NCI-H446 treated with DMSO at 0.1 percent for 48 hours (cell line): ENCODE measurements around the gene CCT5.

Experiments used
- DNase-seq: peaks from one replicate; lab custom pipeline; 2025; lab: John Stamatoyannopoulos, UW

Gene CCT5

DNA sequence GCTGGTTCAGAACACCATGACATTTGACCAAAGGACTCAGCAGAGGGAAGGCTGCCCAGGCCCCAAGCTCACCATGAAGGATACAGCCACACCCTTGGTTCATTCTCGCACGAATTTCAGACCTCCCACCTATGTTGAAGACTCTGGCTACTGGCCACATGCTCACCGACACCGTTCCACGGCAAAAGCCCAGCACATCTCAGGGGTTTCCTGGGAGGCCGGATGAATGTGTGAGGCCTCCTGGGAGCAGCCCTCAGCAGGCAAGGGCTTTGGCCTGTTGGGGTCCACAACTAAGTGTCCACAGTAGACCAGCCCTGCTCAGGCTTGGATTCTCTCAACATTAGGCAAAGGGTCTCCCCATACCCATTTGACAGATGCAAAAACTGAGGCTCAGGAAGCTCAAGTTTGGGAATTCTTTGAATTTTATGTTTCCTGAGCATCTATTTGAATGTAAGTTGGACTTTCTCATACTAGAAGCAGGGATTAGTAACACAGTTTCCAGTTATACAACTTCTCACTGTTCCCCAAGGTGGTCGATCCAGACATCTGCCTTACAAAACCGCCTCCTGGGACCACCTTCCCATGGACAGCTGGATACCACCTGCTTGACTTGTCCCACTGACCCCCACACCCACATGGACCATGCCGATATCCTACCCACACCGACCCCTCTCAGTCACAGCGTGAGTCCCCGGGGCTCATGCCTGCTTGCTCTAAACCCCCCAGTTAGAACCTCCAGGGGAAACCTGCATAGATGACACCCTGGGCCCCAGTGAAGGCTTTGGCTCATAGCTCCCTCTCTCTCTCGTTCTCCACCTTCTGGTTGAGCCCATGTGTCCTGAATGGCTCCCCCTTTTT lies 27.9 kb downstream of the CCT5 start:
- DNase-seq = no peak

DNA sequence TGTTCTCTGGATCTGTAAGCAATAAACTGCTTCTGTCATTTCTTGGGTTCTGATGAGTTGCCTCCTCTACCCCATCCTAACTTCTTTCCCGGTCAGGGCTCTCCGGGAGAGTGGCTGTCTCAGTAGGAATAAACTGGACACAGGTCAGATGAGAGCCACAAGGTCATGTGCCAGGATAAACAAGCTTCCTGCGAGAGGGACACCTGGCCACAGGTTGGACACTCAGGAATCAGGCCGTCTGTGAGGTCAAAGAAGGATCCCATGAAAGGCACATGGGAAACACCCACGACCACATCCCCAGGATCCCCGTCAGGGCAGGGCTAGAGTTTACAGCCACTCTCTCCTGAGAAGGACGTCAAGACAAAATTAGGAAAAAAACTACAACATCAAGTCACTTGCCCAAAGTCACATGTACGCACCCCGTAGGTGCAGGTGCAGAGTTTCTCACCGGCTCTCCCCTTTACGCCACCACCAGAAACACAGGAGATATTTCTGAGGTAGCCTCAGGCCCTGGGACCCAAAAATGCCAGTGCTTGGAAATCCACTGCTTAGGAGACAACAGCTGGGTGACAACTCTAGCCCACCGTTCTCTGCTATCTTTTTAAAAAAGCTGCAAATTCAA lies 28.7 kb downstream of the CCT5 start:
- DNase-seq = no peak

DNA sequence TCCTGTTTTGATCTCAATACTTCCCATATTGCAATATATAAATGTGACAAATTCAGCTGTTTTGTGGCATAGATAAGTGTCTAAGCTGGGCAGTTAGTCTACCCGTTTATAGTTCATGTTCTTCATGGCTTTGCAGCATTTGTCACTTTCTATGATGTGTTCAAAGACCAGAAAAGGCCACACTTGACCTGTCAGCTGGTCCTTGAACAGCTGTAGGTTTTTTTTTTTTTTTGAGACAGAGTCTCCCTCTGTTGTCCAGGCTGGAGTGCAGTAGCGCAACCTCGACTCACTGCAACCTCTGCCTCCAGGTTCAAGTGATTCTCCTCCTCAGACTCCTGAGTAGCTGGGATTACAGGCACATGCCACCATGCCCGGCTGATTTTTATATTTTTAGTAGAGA lies 29.2 kb downstream of the CCT5 start:
- DNase-seq = no peak

DNA sequence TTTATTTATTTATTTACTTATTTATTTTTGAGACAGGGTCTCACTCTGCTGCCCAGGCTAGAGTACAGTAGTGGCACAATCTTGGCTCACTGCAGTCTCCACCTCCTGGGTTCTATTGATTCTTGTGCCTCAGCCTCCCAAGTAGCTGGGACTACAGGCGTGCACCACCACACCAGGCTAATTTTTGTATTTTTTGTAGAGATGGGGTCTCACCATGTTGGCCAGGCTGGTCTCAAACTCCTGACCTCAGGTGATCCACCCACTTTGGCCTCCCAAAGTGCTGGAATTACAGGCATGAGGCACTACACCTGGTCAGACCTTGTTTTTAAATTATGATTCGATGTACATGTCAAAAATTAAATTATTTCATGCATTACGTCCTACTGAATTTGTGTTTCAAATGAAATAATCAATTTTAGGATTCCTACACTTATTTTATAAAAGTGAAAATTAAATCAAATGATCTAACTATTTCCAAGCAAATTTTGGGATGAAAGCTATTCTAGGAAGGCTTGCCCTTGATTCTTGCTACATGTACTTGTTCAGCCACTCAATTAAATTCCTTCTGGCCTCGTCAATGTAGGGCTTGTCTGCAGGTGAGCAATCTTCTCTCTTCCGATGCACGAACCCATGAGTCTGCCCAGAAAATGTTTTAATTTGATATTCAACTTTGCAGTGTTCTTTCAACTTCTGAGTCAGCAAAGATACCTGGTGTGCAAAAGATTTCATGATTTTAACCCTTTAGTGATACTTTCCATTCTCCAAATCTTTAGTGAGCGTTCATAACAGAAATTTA lies 30.0 kb downstream of the CCT5 start:
- DNase-seq = no peak

DNA sequence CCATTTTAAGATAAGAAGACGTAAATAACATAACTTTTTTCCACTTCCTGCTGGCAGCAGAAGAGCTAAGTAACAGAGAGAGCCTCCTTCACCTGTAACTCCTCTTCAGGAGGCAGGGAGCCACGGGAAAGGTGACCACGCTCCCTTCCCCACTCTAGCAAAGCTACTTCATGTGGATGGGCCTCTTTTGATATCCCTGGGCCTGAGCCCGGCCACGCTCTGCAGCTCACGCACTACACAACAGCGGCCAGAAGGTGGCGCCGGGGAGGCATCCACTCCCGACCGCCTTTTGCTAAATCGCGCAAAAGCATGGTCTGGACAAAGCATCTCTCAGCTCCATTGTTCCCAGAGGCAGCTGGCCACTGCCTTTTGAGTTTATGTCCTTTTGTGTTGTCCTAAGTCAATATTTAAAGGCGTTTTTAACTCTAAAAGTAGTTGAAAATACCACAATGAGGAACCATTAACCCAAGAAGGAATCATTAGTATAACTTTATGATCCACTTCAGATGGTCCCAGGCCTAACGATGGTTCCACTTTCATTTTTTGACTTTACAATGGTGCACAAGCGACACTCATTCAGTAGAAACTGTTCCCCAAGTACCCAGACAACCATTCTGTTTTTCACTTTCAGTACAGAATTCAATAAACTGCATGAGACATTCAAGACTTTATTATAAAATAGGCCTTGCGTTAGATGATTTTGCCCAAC lies 34.0 kb downstream of the CCT5 start:
- peak; percentile 61 for DNase-seq

DNA sequence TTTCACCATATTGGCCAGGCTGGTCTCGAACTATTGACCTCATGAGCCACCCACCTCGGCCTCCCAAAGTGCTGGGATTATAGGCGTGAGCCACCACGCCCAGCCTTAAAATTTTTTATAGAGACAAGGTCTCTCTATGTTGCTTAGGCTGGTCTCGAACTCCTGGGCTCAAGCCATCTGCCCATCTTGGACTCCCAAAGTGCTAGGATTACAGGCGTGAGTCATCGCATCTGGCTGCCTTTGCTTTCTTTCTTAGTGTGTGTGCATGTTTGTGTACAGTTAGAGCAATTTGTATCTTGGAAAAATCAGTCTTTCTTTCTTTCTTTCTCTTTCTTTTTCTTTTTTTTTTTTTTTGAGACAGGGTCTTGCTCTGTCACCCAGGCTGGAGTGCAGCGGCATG lies 35.3 kb downstream of the CCT5 start:
- peak; percentile 69 for DNase-seq

DNA sequence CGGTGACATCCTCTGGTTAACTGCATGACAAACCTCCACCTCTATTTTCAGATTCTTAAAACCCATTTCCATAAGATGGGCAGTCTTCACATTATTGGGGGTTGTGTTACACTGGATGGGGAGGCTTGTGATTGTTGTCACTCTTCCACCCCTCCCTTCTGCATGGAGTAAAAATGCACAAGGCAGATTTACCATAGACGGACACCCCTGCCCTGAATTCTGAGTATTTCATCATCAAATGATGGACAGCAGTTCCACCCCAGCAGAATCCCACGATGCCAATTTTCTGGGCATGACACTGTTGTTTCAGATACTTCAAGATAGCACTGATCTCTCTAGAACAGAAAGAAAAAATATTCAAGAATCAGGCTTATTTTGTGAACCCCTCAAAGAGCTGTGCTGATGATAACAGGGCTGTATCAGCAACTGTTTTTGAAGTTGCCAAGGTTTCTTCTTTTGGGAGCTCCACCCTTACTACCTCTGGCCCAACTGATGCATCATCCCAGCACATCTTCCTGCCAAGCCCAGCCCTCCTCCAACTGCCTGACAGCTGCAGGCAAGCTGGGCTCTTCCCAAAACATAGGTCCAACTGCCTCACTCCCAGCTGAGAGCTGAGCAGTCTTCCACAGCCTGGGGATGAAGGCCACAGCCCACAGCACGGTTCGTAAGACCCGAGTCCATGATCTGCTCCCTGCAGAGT lies 36.2 kb downstream of the CCT5 start:
- peak; percentile 92 for DNase-seq

DNA sequence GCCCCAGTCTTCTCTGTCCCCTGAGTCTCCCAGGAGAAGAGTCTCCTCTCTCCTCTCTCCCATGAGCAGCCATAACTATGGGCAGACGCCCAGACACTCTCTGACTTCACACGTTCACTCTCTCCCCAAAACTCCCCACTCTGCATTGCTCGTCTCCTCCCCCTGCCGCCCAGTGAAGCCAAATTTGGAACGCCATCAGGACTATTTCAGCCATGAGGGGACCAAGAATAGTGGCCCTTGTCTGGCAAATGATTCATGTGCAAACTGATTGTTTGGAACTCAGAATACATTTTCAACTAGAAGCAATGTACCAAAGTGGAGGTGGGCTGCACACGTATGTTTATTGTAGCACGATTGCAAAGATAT lies 36.8 kb downstream of the CCT5 start:
- DNase-seq = no peak

DNA sequence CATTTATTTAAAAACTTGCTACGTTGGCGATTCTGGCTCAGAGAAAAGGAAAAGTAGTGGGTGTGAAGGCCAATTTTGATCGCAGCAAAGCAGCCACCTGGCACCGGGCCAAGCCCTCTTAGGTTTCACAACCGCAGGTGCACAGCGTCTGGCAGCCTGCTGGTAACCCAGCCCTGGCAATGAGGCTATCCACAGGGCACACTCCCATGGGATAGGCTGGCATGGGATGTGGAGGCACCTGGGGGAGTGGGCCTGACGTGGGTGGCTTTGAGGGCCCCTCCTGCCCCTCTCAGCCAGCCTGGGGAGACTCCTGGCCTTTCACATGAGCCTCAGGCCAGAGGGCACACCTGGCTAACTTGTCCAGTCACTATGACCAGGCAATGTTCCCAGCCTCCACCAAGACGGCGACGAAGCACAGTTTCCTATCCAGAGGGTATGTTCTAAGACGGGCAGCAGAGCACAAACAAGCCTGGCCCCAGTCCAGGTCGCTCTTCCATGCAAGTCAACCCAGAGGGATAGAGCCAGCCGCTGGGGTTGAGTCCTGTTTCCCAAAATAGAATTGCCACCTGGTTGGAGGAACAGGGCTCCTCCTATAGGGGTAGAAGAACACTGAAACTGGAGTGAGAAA lies 38.6 kb downstream of the CCT5 start:
- DNase-seq = peak; percentile 98

DNA sequence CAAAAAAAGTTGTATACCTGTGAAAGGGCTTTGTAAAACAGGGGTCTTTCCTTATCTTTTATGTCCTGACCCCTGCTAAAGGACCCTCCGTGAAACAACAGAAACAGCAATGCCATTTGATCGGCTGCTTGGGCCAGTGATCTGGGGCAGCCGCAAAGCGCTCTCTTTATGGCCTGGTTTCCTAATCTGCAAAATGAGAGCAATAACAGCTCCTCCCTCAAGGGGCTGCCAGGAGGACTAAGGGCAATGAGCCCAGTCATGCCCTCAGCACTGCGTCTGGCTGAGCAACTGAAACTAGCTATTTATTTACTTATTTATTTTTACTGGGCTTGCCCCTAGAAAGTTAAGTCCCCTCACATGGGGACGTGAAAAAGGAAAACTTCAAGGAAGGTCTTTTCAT lies 39.3 kb downstream of the CCT5 start:
- peak; percentile 59 for DNase-seq

DNA sequence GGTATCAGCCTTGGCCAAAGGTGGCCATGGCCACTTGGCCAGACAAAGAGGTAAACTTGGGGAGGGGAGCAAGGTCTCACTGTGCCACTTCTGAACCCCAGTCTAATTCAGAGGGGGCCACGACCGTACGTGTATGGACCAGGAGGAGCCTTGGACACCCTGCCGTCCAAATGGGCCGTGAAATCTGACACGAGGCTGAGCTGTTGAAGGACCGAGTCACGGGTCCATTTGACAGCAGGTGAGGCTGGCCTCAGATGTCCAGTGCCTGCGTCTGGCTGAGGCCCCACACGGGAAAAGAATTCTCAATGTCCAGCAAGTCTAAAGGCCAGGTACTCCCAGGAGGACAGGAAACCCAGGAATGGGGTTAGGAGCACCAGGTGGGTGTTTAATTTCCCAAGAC lies 39.9 kb downstream of the CCT5 start:
- DNase-seq = no peak

DNA sequence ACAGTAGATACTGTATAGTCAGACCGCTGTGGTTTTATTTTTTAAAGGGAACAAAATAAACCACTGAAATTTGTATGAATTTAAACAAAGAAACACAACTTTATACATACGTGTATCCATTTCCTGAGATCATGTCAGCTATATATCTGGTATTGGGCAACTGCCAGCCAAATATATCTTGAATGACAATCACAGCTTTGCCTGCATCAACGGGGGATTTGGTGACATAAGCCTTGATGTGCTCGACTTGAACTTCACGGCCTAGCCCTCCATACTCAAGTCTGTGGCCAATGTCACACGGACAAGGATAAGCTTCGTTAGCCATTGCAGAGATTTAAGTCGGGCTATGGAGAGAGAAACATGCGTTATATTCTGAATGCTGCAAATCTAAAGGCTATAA lies 40.4 kb downstream of the CCT5 start:
- DNase-seq = no peak

DNA sequence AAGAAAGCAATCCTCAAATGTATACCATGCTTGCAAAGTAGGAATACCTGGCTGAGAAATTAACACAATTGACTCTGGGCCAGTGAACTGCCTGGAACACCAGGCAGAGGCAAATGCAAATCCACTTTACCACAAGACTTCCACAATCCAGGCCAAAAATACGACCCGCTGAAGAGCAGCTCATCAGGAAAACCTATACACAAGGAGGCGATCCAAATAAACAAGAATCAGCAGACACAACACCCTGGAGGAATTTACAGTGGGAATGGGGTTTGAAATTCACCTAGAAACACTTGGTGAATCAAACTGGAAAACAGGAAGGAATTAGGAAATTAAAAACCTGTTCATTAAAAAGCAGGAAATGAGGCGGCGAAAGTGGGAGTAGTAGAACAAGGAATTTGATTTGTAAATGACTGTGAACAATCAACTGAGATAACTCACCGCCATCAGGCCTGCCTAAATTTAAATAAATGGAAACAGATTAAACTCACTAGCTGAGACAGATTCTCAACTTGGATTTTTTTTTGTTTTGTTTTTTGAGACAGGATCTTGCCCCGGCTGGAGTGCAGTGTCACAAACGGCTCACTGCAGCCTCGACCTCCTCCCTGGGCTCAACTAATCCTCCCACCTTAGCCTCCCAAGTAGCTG lies 41.7 kb downstream of the CCT5 start:
- DNase-seq = no peak

DNA sequence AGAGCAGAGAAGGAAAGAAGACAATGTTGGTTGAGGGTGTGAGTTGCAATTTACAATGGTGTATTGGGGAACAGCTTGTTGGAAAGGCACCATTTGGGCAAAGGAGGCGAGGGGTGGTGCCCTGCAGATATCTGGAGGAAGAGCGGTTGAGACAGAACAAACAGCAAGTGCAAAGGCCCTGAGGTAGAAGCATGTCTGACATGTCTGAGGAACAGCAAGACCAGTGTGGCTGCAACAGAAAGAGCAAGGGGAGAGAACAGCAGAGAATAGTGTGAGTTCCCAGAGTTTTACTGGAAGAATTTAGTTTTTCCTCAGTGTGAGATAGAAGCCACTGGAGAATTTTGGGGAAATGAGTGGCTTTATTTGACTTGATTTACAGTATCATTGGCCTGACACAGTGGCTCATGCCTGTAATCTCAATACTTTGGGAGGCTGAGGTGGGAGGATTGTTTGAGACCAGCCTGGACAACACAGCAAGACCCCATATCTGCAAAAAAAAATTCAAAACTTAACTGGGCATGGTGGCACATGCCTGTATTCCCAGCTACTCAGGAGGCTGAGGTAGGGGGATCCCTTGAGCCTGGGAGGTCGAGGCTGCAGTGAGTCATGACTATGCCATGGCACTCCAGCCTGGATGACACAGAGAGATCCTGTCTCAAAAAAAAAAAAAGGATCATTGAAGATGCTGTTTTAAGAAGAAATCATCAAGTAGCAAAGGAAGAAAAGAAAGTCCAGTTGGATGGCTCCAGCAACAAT lies 44.0 kb downstream of the CCT5 start:
- no peak for DNase-seq

DNA sequence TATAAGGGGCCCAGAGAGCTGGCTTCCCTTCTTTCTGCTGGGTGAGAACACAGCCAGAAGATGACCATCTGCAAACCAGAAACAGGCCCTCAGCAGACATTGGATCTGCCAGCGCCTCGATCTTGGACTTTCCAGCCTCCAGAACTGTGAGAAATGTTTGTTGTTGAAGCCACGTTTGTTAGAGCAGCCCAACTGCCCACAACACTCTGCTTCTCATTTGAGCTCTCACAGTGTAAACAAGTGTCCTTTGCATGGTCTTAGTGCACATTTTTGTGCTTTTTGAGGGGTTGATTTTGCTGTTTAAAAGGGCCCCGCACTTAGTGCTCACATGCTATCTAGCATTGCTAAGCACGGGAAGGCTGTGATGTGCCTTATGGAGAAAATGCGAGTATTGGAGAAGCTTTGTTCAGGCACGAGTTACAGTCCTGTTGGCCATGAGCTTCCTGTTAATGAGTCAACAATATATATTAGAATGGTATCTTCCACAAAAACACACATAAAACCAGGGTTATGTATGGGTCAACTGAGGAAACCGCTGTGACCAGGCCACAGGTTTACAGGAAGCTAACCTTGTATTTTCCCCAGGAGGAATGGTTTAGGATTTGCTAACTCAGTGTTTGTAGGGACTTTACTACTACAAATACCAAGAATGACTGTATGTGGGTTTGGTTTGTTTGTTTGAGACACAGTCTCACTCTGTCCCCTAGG lies 45.7 kb downstream of the CCT5 start:
- no peak for DNase-seq

DNA sequence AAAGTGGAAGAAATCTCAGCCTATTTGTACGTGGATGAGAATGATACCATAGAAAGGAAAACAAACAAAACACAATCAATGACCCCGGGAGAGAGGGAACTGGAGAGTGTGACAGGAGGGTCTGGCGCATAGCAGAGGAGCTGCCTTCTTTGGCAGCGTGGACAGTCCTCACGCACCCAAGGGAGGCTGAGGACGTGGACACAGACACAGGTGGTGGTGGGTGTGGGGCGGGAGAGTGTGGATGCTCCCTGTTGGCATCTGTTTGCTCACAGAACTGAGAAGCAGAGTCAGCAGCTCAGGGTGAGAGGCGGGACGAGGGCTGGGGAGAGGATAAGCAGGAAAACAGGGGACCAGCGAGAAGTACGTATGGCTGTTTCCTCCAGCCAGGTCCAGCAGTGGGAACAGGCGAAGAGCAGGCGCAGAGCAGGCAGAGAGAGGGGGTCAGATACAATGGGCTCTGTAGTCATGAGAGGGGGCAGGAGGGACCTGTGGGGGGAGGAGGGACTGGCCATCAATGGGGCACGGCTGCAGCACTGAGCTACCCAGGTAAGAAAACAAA lies 47.6 kb downstream of the CCT5 start:
- no peak for DNase-seq

DNA sequence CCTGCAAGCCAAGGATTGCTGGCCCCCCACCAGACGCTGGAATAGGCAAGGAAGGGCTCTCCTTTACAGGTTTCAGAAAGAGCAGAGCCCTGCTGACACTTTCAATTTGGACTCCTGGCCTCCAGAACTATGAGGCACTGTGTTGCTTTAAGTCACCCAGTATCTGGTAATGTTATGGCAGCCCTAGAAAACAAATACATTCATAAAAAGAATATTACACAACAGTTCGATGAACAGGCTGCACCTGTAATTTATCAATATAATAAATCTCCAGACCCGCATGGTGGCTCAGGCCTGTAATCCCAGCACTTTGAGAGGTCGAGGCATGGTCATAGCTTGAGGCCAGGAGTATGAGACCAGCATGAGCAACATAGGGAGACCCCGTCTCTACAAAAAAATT lies 50.2 kb downstream of the CCT5 start:
- DNase-seq = no peak

DNA sequence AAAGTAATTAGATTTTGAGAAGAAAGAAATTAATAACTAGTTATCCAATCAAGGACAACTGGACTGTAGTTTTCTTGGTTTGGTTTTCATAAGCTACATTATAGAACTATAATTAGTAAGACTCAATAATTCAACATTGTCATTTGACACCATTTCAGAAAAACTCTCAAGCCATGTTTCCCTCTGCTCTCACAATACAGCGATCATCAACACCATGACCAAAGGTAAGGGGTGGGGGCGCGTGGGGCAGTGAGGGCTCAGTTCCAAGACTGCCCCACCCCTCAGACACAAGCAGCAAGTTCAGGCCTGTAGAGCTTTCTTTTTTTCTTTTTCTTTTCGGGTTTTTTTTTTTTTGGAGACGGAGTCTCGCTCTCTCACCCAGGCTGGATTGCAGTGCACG lies 51.2 kb downstream of the CCT5 start:
- peak; percentile 34 for DNase-seq
